NK-92 (cell line): Measurements from ENCODE around the gene SNX22.

ENCODE experiments used
- DNase-seq: peaks from one replicate; lab custom pipeline; 2025; ENCODE audit not compliant: unreplicated experiment; lab: John Stamatoyannopoulos, UW

SNX22 gene

DNA sequence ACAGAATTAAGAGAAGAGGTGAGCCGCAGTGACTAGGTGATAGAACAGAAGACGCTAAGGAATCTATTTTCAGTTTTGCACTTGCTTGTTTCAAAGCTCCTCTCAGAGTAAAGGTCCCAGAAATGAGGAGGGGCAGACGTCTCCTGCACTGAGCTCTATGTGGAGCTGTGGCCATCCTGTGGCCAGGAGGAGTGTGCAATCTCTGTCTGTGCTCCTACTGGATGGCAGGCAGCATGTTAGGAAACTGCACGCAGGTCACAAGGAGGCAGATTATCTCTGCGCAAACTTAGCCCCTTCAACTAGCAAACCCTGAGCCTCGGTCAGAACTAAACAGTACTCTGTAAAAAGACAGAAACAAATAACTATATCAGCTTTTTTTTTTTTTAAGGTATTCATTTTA is 42.4 kb downstream of the SNX22 start:
- DNase-seq, result no peak

- no peak for DNase-seq
Observed at GRCh38 chr15:64197425-64197824, 45.9 kb downstream of the SNX22 start.

- no peak for DNase-seq
Observed at GRCh38 chr15:64205202-64205601, 53.7 kb downstream of the SNX22 start.
